Spinal cord (tissue), 10 donors: ENCODE results near the gene B3GNT9. TPM values are rescaled to one million over a fixed set of nuclear protein-coding genes. Genes with fewer than 3 reads are reported as not detected.

Experiments used
- DNase-seq, 6 donors: peaks; one replicate each; pipeline versions ENCODE4 v3.0.0 to v3.0.0-alpha.2; 2013 to 2015; ENCODE audit warnings: low spot score in 6 of 6, low read depth in 4 of 6
- H3K27ac ChIP-seq: one replicate; pipeline ENCODE4 v1.5.1; 2013; ENCODE audit warnings: low read depth, low read length, control low read depth
- H3K27me3 ChIP-seq: one replicate; pipeline ENCODE4 v1.6.1; 2013; ENCODE audit warnings: low read length; ENCODE audit not compliant: control insufficient read depth, insufficient read depth
- H3K36me3 ChIP-seq: one replicate; pipeline ENCODE4 v1.6.1; 2013; ENCODE audit warnings: low read length; ENCODE audit not compliant: control insufficient read depth, insufficient read depth
- H3K4me1 ChIP-seq: one replicate; pipeline ENCODE4 v1.6.1; 2013; ENCODE audit warnings: low read length; ENCODE audit not compliant: control insufficient read depth, insufficient read depth
- H3K4me3 ChIP-seq: one replicate; pipeline ENCODE4 v1.5.1; 2013; ENCODE audit warnings: low read depth, low read length, control low read depth
- H3K9me3 ChIP-seq: one replicate; pipeline ENCODE4 v1.6.1; 2013; ENCODE audit warnings: low read length; ENCODE audit not compliant: control insufficient read depth, insufficient read depth
- WGBS: methylation state at CpG from one replicate; pipeline ENCODE4 v1.1.5; 2013; ENCODE audit warnings: missing lambda C conversion rate; ENCODE audit not compliant: insufficient coverage; 5-methylcytosine and 5-hydroxymethylcytosine counted together
- polyA plus RNA-seq, 2 donors: library from polyadenylated mRNA; unstranded; fragments of 120-200 nt; gene quantifications; one replicate each; pipeline ENCODE4 v1.2.1, GENCODE V29; 2013; ENCODE audit not compliant: insufficient read length in 2 of 2
- total RNA-seq, 2 donors: library from RNA; depleted of rRNA in 1 of 2; stranded (reverse); fragments of 120-200 nt in 1 of 2; fragments of >200 nt in 1 of 2; gene quantifications; one replicate each; pipeline versions ENCODE4 v1.2.3 to v1.2.4, GENCODE V29; 2013 to 2014
- donor health status: healthy.

The B3GNT9 gene
- total and polyA plus RNA-seq, 4 donors = 6.2 to 34.9 (median 11.0) TPM

- H3K27ac ChIP-seq = no peak overlapping the region
- no peaks in the 10 kb centered on the region for H3K27me3 ChIP-seq
- H3K36me3 ChIP-seq = no peaks in the 10 kb centered on the region
- no peaks in the 10 kb centered on the region for H3K9me3 ChIP-seq
- WGBS = 98% methylated on average over 4 of the region's 6 CpGs
- H3K4me3 ChIP-seq = no peak overlapping the region
- DNase-seq = no peak
- H3K4me1 ChIP-seq = peaks cover 15% of the 10 kb centered on the region
These were observed 42.3 kb downstream of the B3GNT9 start for GRCh38 chr16:67108489-67108888.

GRCh38 chr16:67105881-67106280 lies 44.9 kb downstream of the B3GNT9 start:
- no peaks in the 10 kb centered on the region for H3K9me3 ChIP-seq
- H3K27ac ChIP-seq = no peak overlapping the region
- peaks cover 14% of the 10 kb centered on the region for H3K4me1 ChIP-seq
- no peaks in the 10 kb centered on the region for H3K36me3 ChIP-seq
- no peaks in the 10 kb centered on the region for H3K27me3 ChIP-seq
- 52% methylated on average over 2 of the region's 5 CpGs for WGBS
- no peak overlapping the region for H3K4me3 ChIP-seq
- DNase-seq = peak in 1 of 6 donors; percentile 67

GRCh38 chr16:67105246-67105645 lies 45.6 kb downstream of the B3GNT9 start:
- peaks cover 8% of the 10 kb centered on the region for H3K4me1 ChIP-seq
- no peak for DNase-seq
- no peaks in the 10 kb centered on the region for H3K27me3 ChIP-seq
- no peak overlapping the region for H3K27ac ChIP-seq
- H3K9me3 ChIP-seq = no peaks in the 10 kb centered on the region
- 100% methylated on average over 1 of the region's 2 CpGs for WGBS
- H3K36me3 ChIP-seq = no peaks in the 10 kb centered on the region
- no peak overlapping the region for H3K4me3 ChIP-seq

DNA sequence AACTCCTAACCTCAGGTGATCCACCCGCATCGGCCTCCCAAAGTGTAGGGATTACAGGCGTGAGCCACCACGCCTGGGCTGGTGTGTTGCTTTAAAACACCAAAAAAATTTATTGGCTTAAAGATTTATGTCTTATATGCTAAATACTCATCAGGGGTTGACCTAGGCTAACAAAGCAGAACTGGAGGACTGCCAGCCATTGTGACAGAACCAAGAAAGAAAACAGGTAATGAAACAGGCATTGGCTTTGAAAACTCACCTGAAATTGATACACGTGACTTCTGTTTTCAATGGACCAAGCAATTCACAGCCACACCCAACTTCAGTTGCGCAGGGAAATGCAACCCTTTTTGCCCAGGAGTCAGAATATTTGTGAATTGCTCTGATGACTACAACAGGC lies 46.0 kb downstream of the B3GNT9 start:
- no peak overlapping the region for H3K4me3 ChIP-seq
- no peaks in the 10 kb centered on the region for H3K36me3 ChIP-seq
- peaks cover 6% of the 10 kb centered on the region for H3K4me1 ChIP-seq
- H3K27ac ChIP-seq = no peak overlapping the region
- no peak for DNase-seq
- WGBS = 97% methylated on average over 4 of the region's 6 CpGs
- H3K27me3 ChIP-seq = no peaks in the 10 kb centered on the region
- no peaks in the 10 kb centered on the region for H3K9me3 ChIP-seq

GRCh38 chr16:67104061-67104460 lies 46.7 kb downstream of the B3GNT9 start:
- WGBS = 69% methylated on average over 4 of the region's 4 CpGs
- Histone ChIP-seq H3K4me1 (peaks cover 2% of the 10 kb centered on the region), H3K36me3 (no peaks in the 10 kb centered on the region), H3K9me3 (no peaks in the 10 kb centered on the region), H3K4me3 (no peak overlapping the region), H3K27ac (no peak overlapping the region), H3K27me3 (no peaks in the 10 kb centered on the region)
- peak in 1 of 6 donors; percentile 18 for DNase-seq

- Histone ChIP-seq H3K27me3 (no peaks in the 10 kb centered on the region), H3K27ac (no peak overlapping the region), H3K4me3 (no peak overlapping the region), H3K9me3 (no peaks in the 10 kb centered on the region), H3K36me3 (no peaks in the 10 kb centered on the region), H3K4me1 (no peaks in the 10 kb centered on the region)
- no CpG with 5 or more reads among the region's 4 CpGs for WGBS
- DNase-seq = peak in 1 of 6 donors; percentile 8
These were observed 49.3 kb downstream of the B3GNT9 start for GRCh38 chr16:67101311-67102082.

GRCh38 chr16:67100569-67101310 lies 50.1 kb downstream of the B3GNT9 start:
- H3K9me3 ChIP-seq = no peaks in the 10 kb centered on the region
- no CpG with 5 or more reads among the region's 1 CpG for WGBS
- H3K27me3 ChIP-seq = no peaks in the 10 kb centered on the region
- H3K27ac ChIP-seq = no peak overlapping the region
- H3K4me1 ChIP-seq = no peaks in the 10 kb centered on the region
- DNase-seq = peak in 2 of 6 donors; percentile 57 to 85
- H3K36me3 ChIP-seq = no peaks in the 10 kb centered on the region
- H3K4me3 ChIP-seq = no peak overlapping the region

- Histone ChIP-seq H3K4me3 (no peak overlapping the region), H3K36me3 (no peaks in the 10 kb centered on the region), H3K27me3 (no peaks in the 10 kb centered on the region), H3K9me3 (no peaks in the 10 kb centered on the region), H3K4me1 (no peaks in the 10 kb centered on the region), H3K27ac (no peak overlapping the region)
- DNase-seq = no peak
- WGBS = no CpG with 5 or more reads among the region's 2 CpGs
These were observed 52.2 kb downstream of the B3GNT9 start for GRCh38 chr16:67098599-67098998.
